ENCODE results near the gene ALDH3A2. TPM values are rescaled to one million over a fixed set of nuclear protein-coding genes. Genes with fewer than 3 reads are reported as not detected.

Gene ALDH3A2
- total and polyA plus RNA-seq, 2 experiments from 2014 or later: 63.6 to 137 TPM

- H3K4me2 ChIP-seq: peak overlapping the region; percentile 89
- no peaks in the 10 kb centered on the region for H3K9me2 ChIP-seq (replicated peaks; ENCODE audit: insufficient read depth)
- H3K27ac ChIP-seq: peak overlapping the region; percentile 68
- peak overlapping the region; percentile 57 for H2AFZ ChIP-seq
- H3K9me3 ChIP-seq (ENCODE audit: low read depth): no peaks in the 10 kb centered on the region
- DNase-seq (ENCODE audit: low spot score): no peak
- no peaks in the 10 kb centered on the region for H4K20me1 ChIP-seq (ENCODE audit: insufficient read depth, poor library complexity, severe bottlenecking)
- WGBS (ENCODE audit: low lambda C conversion rate, missing lambda C conversion rate): 0% methylated on average over 2 of the region's 2 CpGs
- H3K27me3 ChIP-seq: no peaks in the 10 kb centered on the region
- H3K4me3 ChIP-seq: peak overlapping the region; percentile 67
- H3K4me1 ChIP-seq (ENCODE audit: insufficient read depth): peaks cover 46% of the 10 kb centered on the region
- H3K36me3 ChIP-seq (replicated peaks; ENCODE audit: insufficient read depth, low read depth): no peaks in the 10 kb centered on the region
- TF ChIP-seq EZH2 (IDR thresholded peaks at IDR 0.05; ENCODE audit: borderline replicate concordance): no peak
- no peak for TF ChIP-seq EZH2phosphoT487 (IDR thresholded peaks at IDR 0.05; ENCODE audit: low read depth, severe bottlenecking, unreplicated experiment)
- no peak for TF ChIP-seq CTCF (IDR thresholded peaks at IDR 0.05; ENCODE audit: poor library complexity)
- peaks cover 50% of the 10 kb centered on the region for H3K79me2 ChIP-seq
Measured at GRCh38 chr17:19649274-19649541, 657 bp downstream of the ALDH3A2 start.

GRCh38 chr17:19650826-19651225 is 2.3 kb downstream of the ALDH3A2 start:
- Histone ChIP-seq H4K20me1 (ENCODE audit: insufficient read depth, poor library complexity, severe bottlenecking) (no peaks in the 10 kb centered on the region), H3K9me3 (ENCODE audit: low read depth) (no peaks in the 10 kb centered on the region), H3K4me1 (ENCODE audit: insufficient read depth) (peaks cover 46% of the 10 kb centered on the region), H3K4me2 (peak overlapping the region; percentile 89), H3K36me3 (replicated peaks; ENCODE audit: insufficient read depth, low read depth) (no peaks in the 10 kb centered on the region), H3K27ac (peak overlapping the region; percentile 45), H3K9me2 (replicated peaks; ENCODE audit: insufficient read depth) (no peaks in the 10 kb centered on the region), H3K27me3 (no peaks in the 10 kb centered on the region), H3K4me3 (no peak overlapping the region), H2AFZ (no peak overlapping the region), H3K79me2 (peaks cover 66% of the 10 kb centered on the region)
- DNase-seq (ENCODE audit: low spot score): no peak
- TF ChIP-seq EZH2 (IDR thresholded peaks at IDR 0.05; ENCODE audit: borderline replicate concordance): no peak
- no peak for TF ChIP-seq EZH2phosphoT487 (IDR thresholded peaks at IDR 0.05; ENCODE audit: low read depth, severe bottlenecking, unreplicated experiment)
- TF ChIP-seq CTCF (IDR thresholded peaks at IDR 0.05; ENCODE audit: poor library complexity): no peak
- WGBS (ENCODE audit: low lambda C conversion rate, missing lambda C conversion rate): 82% methylated on average over 1 of the region's 1 CpG

- Histone ChIP-seq H3K27ac (peak overlapping the region; percentile 45), H3K36me3 (replicated peaks; ENCODE audit: insufficient read depth, low read depth) (no peaks in the 10 kb centered on the region), H3K9me2 (replicated peaks; ENCODE audit: insufficient read depth) (no peaks in the 10 kb centered on the region), H3K4me2 (peak overlapping the region; percentile 89), H3K9me3 (ENCODE audit: low read depth) (no peaks in the 10 kb centered on the region), H3K4me1 (ENCODE audit: insufficient read depth) (peaks cover 44% of the 10 kb centered on the region), H3K79me2 (peaks cover 66% of the 10 kb centered on the region), H3K27me3 (no peaks in the 10 kb centered on the region), H2AFZ (no peak overlapping the region), H4K20me1 (ENCODE audit: insufficient read depth, poor library complexity, severe bottlenecking) (no peaks in the 10 kb centered on the region), H3K4me3 (no peak overlapping the region)
- WGBS (ENCODE audit: low lambda C conversion rate, missing lambda C conversion rate): 70% methylated on average over 5 of the region's 5 CpGs
- no peak for DNase-seq (ENCODE audit: low spot score)
- TF ChIP-seq EZH2 (IDR thresholded peaks at IDR 0.05; ENCODE audit: borderline replicate concordance): no peak
- no peak for TF ChIP-seq EZH2phosphoT487 (IDR thresholded peaks at IDR 0.05; ENCODE audit: low read depth, severe bottlenecking, unreplicated experiment)
- no peak for TF ChIP-seq CTCF (IDR thresholded peaks at IDR 0.05; ENCODE audit: poor library complexity)
Measured at GRCh38 chr17:19651451-19652238, 3.1 kb downstream of the ALDH3A2 start.

Data from hepatocyte (in vitro differentiated cells).